Transverse colon (tissue), 4 donors: ENCODE data around the gene FAM107B.

Experiments used
- EP300 ChIP-seq: sonication (generic); formaldehyde crosslinking; IDR thresholded peaks from one replicate; pipeline ENCODE4 v1.6.1; 2017; ENCODE audit warnings: antibody characterized with exemption, low read depth
- POLR2A ChIP-seq: fragments of 450-650 bp; IDR thresholded peaks from one replicate; pipeline ENCODE4 v1.6.1; 2016; ENCODE audit warnings: antibody characterized with exemption, mild to moderate bottlenecking, moderate library complexity
- POLR2AphosphoS5 ChIP-seq, 3 donors: sonication (generic); formaldehyde crosslinking; IDR thresholded peaks; one replicate each; pipeline ENCODE4 v1.6.1; 2016; ENCODE audit warnings: antibody characterized with exemption in 3 of 3
- TF ChIP-seq, protein P1 (sequence below), 5 experiments: fragments of 200-600 bp in 3 of 5; fragments of 450-650 bp in 2 of 5; sonication (generic) in 3 of 5; IDR thresholded peaks; 1 replicate in 2 of 5; 2 replicates in 3 of 5; pipeline ENCODE4 v1.5.1; 2016 to 2017; ENCODE audit warnings: antibody characterized with exemption in 5 of 5, inconsistent platforms in 3 of 5, mild to moderate bottlenecking in 2 of 5, moderate library complexity in 1 of 5

- TF ChIP-seq, protein P1, sequence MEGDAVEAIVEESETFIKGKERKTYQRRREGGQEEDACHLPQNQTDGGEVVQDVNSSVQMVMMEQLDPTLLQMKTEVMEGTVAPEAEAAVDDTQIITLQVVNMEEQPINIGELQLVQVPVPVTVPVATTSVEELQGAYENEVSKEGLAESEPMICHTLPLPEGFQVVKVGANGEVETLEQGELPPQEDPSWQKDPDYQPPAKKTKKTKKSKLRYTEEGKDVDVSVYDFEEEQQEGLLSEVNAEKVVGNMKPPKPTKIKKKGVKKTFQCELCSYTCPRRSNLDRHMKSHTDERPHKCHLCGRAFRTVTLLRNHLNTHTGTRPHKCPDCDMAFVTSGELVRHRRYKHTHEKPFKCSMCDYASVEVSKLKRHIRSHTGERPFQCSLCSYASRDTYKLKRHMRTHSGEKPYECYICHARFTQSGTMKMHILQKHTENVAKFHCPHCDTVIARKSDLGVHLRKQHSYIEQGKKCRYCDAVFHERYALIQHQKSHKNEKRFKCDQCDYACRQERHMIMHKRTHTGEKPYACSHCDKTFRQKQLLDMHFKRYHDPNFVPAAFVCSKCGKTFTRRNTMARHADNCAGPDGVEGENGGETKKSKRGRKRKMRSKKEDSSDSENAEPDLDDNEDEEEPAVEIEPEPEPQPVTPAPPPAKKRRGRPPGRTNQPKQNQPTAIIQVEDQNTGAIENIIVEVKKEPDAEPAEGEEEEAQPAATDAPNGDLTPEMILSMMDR (IDR thresholded peaks at IDR 0.05): no peak
- TF ChIP-seq EP300 (no peak), POLR2A (no peak), POLR2AphosphoS5 (IDR thresholded peaks at IDR 0.05) (no peak)
Observed at GRCh38 chr10:14742815-14743214, 31.9 kb downstream of the FAM107B start.
